Suprapubic skin (tissue), 4 donors: ENCODE results near the gene FAM120C. TPM values are rescaled to one million over a fixed set of nuclear protein-coding genes. Genes with fewer than 3 reads are reported as not detected.
A peak's percentile ranks its signal among the peaks of the same experiment; 100 is the strongest.

Source experiments
- DNase-seq, 2 donors: peaks; one replicate each; pipeline ENCODE4 v3.0.0-alpha.2; 2019; ENCODE audit warnings: low spot score in 2 of 2
- H3K27ac ChIP-seq: fragments of 200-600 bp; sonication (generic); one replicate; pipeline ENCODE4 v1.5.1; 2019
- H3K27me3 ChIP-seq: fragments of 200-600 bp; sonication (generic); one replicate; pipeline ENCODE4 v1.5.1; 2019
- H3K36me3 ChIP-seq: fragments of 200-600 bp; sonication (generic); one replicate; pipeline ENCODE4 v1.5.1; 2019
- H3K4me1 ChIP-seq: fragments of 200-600 bp; sonication (generic); one replicate; pipeline ENCODE4 v1.5.1; 2019
- H3K4me3 ChIP-seq: fragments of 200-600 bp; sonication (generic); one replicate; pipeline ENCODE4 v1.5.1; 2019; ENCODE audit warnings: mild to moderate bottlenecking
- H3K9me3 ChIP-seq: fragments of 200-600 bp; sonication (generic); one replicate; pipeline ENCODE4 v1.5.1; 2019
- CTCF ChIP-seq, 2 donors: fragments of 200-600 bp in 1 of 2; fragments of 450-650 bp in 1 of 2; sonication (generic) in 1 of 2; IDR thresholded peaks; one replicate each; pipeline ENCODE4 v1.5.1; 2016 to 2019; ENCODE audit warnings: antibody characterized with exemption in 2 of 2, mild to moderate bottlenecking in 1 of 2, moderate library complexity in 1 of 2
- EP300 ChIP-seq: sonication (generic); formaldehyde crosslinking; IDR thresholded peaks from one replicate; pipeline ENCODE4 v1.6.1; 2017; ENCODE audit warnings: antibody characterized with exemption
- POLR2A ChIP-seq, 2 donors: fragments of 450-650 bp; IDR thresholded peaks; one replicate each; pipeline ENCODE4 v1.6.1; 2017; ENCODE audit warnings: antibody characterized with exemption in 2 of 2, mild to moderate bottlenecking in 2 of 2, moderate library complexity in 2 of 2
- POLR2AphosphoS5 ChIP-seq, 3 donors: sonication (generic); formaldehyde crosslinking; IDR thresholded peaks; one replicate each; pipeline ENCODE4 v1.6.1; 2017; ENCODE audit warnings: antibody characterized with exemption in 3 of 3
- WGBS: methylation state at CpG from one replicate; pipeline ENCODE4 v1.1.5; 2018; 5-methylcytosine and 5-hydroxymethylcytosine counted together
- total RNA-seq, 4 donors: library from RNA; depleted of rRNA; stranded (reverse); fragments of >200 nt; gene quantifications; one replicate each; pipeline ENCODE4 v1.1.0, GENCODE V29; 2016

Gene FAM120C
- 10 to 100 TPM in 2 of 4 donors, 1 to 10 TPM in 2; 8.5 to 16.3 (median 10.3) TPM for total RNA-seq

- peaks cover 28% of the 10 kb centered on the region for H3K4me1 ChIP-seq
- DNase-seq, result peak; percentile 68 to 76
- TF ChIP-seq POLR2AphosphoS5 (IDR thresholded peaks at IDR 0.05) (no peak), EP300 (no peak), POLR2A (IDR thresholded peaks at IDR 0.05) (no peak), CTCF (IDR thresholded peaks at IDR 0.05) (no peak)
- WGBS, result 36% methylated on average over 56 of the region's 70 CpGs
- H3K4me3 ChIP-seq, result peak within 1 kb of the TSS; percentile 76
- no peaks in the 10 kb centered on the region for H3K27me3 ChIP-seq
- peak within 1 kb of the TSS; percentile 89 for H3K27ac ChIP-seq
- no peaks in the 10 kb centered on the region for H3K9me3 ChIP-seq
- no peaks in the 10 kb centered on the region for H3K36me3 ChIP-seq
Observed at GRCh38 chrX:54182864-54183613, at the start of gene FAM120C. FAM120C (minus strand) TSS chrX:54183254; CDS start chrX:54183198, 56 bp downstream.

GRCh38 chrX:54230435-54231148, 47.5 kb upstream of the FAM120C start:
- Histone ChIP-seq H3K4me1 (no peaks in the 10 kb centered on the region), H3K4me3 (no peak overlapping the region), H3K27me3 (no peaks in the 10 kb centered on the region), H3K27ac (no peak overlapping the region), H3K36me3 (no peaks in the 10 kb centered on the region), H3K9me3 (no peaks in the 10 kb centered on the region)
- no peak for TF ChIP-seq EP300
- TF ChIP-seq CTCF (IDR thresholded peaks at IDR 0.05), result no peak
- TF ChIP-seq POLR2A (IDR thresholded peaks at IDR 0.05), result no peak
- no peak for TF ChIP-seq POLR2AphosphoS5 (IDR thresholded peaks at IDR 0.05)
- 79% methylated on average over 4 of the region's 4 CpGs for WGBS
- DNase-seq, result no peak

- H3K36me3 ChIP-seq, result no peaks in the 10 kb centered on the region
- no peaks in the 10 kb centered on the region for H3K9me3 ChIP-seq
- no peak overlapping the region for H3K27ac ChIP-seq
- WGBS, result 86% methylated on average over 2 of the region's 2 CpGs
- no peak for TF ChIP-seq POLR2AphosphoS5 (IDR thresholded peaks at IDR 0.05)
- TF ChIP-seq CTCF (IDR thresholded peaks at IDR 0.05), result no peak
- TF ChIP-seq EP300, result no peak
- no peak for TF ChIP-seq POLR2A (IDR thresholded peaks at IDR 0.05)
- H3K27me3 ChIP-seq, result no peaks in the 10 kb centered on the region
- no peaks in the 10 kb centered on the region for H3K4me1 ChIP-seq
- H3K4me3 ChIP-seq, result no peak overlapping the region
- DNase-seq, result no peak
Observed at GRCh38 chrX:54223581-54223980, 40.5 kb upstream of the FAM120C start.

GRCh38 chrX:54213603-54214002, 30.5 kb upstream of the FAM120C start:
- Histone ChIP-seq H3K9me3 (no peaks in the 10 kb centered on the region), H3K27ac (no peak overlapping the region), H3K4me3 (no peak overlapping the region), H3K36me3 (no peaks in the 10 kb centered on the region), H3K4me1 (no peaks in the 10 kb centered on the region), H3K27me3 (no peaks in the 10 kb centered on the region)
- TF ChIP-seq EP300, result no peak
- no peak for TF ChIP-seq CTCF (IDR thresholded peaks at IDR 0.05)
- TF ChIP-seq POLR2A (IDR thresholded peaks at IDR 0.05), result no peak
- no peak for TF ChIP-seq POLR2AphosphoS5 (IDR thresholded peaks at IDR 0.05)
- no peak for DNase-seq
- 89% methylated on average over 3 of the region's 3 CpGs for WGBS

- H3K4me1 ChIP-seq, result no peaks in the 10 kb centered on the region
- no peak overlapping the region for H3K27ac ChIP-seq
- no peak overlapping the region for H3K4me3 ChIP-seq
- no peak for DNase-seq
- H3K36me3 ChIP-seq, result no peaks in the 10 kb centered on the region
- H3K9me3 ChIP-seq, result no peaks in the 10 kb centered on the region
- no peaks in the 10 kb centered on the region for H3K27me3 ChIP-seq
- 81% methylated on average over 3 of the region's 3 CpGs for WGBS
- TF ChIP-seq POLR2A (IDR thresholded peaks at IDR 0.05) (no peak), POLR2AphosphoS5 (IDR thresholded peaks at IDR 0.05) (no peak), EP300 (no peak), CTCF (IDR thresholded peaks at IDR 0.05) (no peak)
Observed at GRCh38 chrX:54208531-54208930, 25.5 kb upstream of the FAM120C start.
